Glomerular visceral epithelial cell (primary cell): ENCODE measurements around the gene KRT7.

Source experiments
- DNase-seq: peaks from one replicate; pipeline ENCODE4 v3.0.0-alpha.2; 2016; ENCODE audit errors: extremely low spot score

KRT7 gene

GRCh38 chr12:52211716-52212585, 21.1 kb upstream of the KRT7 start:
- DNase-seq: no peak

- DNase-seq: no peak
Observed at GRCh38 chr12:52212701-52213563, 20.1 kb upstream of the KRT7 start.

- DNase-seq: peak; percentile 88
Observed at GRCh38 chr12:52213564-52214420, 19.3 kb upstream of the KRT7 start.

GRCh38 chr12:52214421-52214802, 18.6 kb upstream of the KRT7 start:
- no peak for DNase-seq

- peak; percentile 88 for DNase-seq
Observed at GRCh38 chr12:52215587-52216031, 17.4 kb upstream of the KRT7 start.

- no peak for DNase-seq
Observed at GRCh38 chr12:52216100-52216499, 16.9 kb upstream of the KRT7 start.

- no peak for DNase-seq
Observed at GRCh38 chr12:52216807-52217206, 16.2 kb upstream of the KRT7 start.

- peak; percentile 54 for DNase-seq
Observed at GRCh38 chr12:52217223-52217622, 15.8 kb upstream of the KRT7 start.

GRCh38 chr12:52218001-52218400, 15.0 kb upstream of the KRT7 start:
- no peak for DNase-seq

GRCh38 chr12:52220477-52220876, 12.6 kb upstream of the KRT7 start:
- DNase-seq: no peak

GRCh38 chr12:52221070-52221781, 11.8 kb upstream of the KRT7 start:
- DNase-seq: no peak

- DNase-seq: peak; percentile 68
Observed at GRCh38 chr12:52221912-52222457, 11.1 kb upstream of the KRT7 start.

- no peak for DNase-seq
Observed at GRCh38 chr12:52222692-52223091, 10.4 kb upstream of the KRT7 start.

GRCh38 chr12:52223406-52224039, 9.5 kb upstream of the KRT7 start:
- no peak for DNase-seq

- DNase-seq: no peak
Observed at GRCh38 chr12:52224151-52224550, 8.9 kb upstream of the KRT7 start.

GRCh38 chr12:52225752-52226151, 7.3 kb upstream of the KRT7 start:
- DNase-seq: no peak

GRCh38 chr12:52226446-52226845, 6.6 kb upstream of the KRT7 start:
- DNase-seq: no peak

GRCh38 chr12:52227606-52228166, 5.4 kb upstream of the KRT7 start:
- DNase-seq: no peak

- no peak for DNase-seq
Observed at GRCh38 chr12:52228366-52228765, 4.7 kb upstream of the KRT7 start.

- DNase-seq: no peak
Observed at GRCh38 chr12:52228931-52229330, 4.1 kb upstream of the KRT7 start.
